ENCODE results near the gene RNF126.

The RNF126 gene

DNA sequence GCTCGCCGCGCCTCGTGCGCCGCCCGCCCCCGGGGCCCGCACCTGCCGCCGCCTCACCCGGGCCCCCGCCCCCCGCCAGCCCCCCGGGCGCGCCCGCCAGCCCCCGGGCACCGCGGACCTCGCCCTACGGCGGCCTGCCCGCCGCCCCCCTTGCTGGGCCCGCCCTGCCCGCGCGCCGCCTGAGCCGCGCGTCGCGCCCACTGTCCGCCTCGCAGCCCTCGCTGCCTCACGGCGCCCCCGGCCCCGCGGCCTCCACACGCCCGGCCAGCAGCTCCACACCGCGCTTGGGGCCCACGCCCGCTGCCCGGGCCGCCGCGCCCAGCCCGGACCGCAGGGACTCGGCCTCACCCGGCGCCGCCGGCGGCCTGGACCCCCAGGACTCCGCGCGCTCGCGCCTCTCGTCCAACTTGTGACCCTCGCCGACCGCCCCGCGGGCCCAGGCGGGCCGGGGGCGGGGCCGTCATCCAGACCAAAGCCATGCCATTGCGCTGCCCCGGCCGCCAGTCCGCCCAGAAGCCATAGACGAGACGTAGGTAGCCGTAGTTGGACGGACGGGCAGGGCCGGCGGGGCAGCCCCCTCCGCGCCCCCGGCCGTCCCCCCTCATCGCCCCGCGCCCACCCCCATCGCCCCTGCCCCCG lies 46.8 kb downstream of the RNF126 start:
- no peak overlapping the region for H3K4me3 ChIP-seq (ENCODE audit: low read depth, low read length)
- DNase-seq (ENCODE audit: low read depth) = no peak
- TF ChIP-seq, protein P1, sequence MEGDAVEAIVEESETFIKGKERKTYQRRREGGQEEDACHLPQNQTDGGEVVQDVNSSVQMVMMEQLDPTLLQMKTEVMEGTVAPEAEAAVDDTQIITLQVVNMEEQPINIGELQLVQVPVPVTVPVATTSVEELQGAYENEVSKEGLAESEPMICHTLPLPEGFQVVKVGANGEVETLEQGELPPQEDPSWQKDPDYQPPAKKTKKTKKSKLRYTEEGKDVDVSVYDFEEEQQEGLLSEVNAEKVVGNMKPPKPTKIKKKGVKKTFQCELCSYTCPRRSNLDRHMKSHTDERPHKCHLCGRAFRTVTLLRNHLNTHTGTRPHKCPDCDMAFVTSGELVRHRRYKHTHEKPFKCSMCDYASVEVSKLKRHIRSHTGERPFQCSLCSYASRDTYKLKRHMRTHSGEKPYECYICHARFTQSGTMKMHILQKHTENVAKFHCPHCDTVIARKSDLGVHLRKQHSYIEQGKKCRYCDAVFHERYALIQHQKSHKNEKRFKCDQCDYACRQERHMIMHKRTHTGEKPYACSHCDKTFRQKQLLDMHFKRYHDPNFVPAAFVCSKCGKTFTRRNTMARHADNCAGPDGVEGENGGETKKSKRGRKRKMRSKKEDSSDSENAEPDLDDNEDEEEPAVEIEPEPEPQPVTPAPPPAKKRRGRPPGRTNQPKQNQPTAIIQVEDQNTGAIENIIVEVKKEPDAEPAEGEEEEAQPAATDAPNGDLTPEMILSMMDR (IDR thresholded peaks at IDR 0.05; ENCODE audit: control insufficient read depth, extremely low read depth, insufficient read depth) = no peak

DNA sequence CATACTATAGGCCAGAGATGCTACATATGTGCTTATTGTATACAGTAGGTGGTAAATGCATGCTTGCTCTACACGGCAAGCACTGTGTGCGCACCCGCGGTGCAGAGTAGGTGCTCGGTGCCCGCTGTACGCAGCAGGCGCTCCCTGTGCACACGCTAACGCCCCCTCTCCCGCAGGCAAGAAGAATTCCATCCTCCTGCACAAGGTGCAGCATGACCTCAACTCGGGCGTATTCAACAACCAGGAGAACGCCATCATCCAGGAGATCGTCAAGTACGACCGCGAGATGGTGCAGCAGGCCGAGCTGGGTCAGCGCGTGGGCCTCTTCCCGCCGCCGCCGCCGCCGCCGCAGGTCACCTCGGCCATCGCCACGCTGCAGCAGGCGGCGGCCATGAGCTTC lies 47.4 kb downstream of the RNF126 start:
- TF ChIP-seq, protein P1 (IDR thresholded peaks at IDR 0.05; ENCODE audit: control insufficient read depth, extremely low read depth, insufficient read depth) = no peak
- no peak overlapping the region for H3K4me3 ChIP-seq (ENCODE audit: low read depth, low read length)
- no peak for DNase-seq (ENCODE audit: low read depth)

DNA sequence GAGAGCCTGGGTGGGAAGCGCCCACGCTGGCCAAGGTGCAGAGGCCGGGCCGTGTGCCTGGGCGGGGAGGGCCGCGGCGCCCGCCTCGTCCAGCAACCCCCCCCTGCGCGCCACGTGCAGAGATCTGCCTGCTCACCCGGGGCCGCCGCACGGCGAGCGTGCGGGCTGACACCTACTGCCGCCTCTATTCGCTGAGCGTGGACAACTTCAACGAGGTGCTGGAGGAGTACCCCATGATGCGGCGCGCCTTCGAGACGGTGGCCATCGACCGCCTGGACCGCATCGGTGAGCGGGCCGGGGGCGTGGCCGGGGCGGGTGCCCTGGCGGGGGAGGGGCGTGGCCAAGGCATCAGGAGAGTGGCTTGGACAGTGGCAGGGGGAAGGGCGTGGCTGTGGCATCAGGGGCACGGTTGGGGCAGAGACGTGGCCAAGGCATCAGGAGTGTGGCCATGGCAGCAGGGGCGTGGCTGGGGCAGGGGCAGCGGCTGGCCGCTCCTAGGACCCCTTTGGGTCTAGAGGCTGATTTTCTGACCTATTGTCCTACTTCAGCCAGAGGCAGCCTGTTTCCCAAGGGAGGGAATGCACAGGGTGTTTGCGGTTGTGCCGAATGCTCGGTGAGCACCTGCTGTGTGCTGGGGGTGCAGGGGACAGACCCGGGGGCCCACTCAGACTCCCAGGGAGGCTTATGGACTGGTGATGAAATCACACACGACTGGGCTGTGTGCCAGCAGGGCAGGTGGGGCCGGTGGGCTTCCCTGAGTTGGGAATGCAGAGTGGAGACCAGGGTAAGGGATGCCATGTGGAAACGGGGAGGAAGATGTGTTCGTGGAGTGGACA lies 49.1 kb downstream of the RNF126 start:
- H3K4me3 ChIP-seq (ENCODE audit: low read depth, low read length) = no peak overlapping the region
- DNase-seq (ENCODE audit: low read depth) = no peak
- TF ChIP-seq, protein P1 (IDR thresholded peaks at IDR 0.05; ENCODE audit: control insufficient read depth, extremely low read depth, insufficient read depth) = no peak

DNA sequence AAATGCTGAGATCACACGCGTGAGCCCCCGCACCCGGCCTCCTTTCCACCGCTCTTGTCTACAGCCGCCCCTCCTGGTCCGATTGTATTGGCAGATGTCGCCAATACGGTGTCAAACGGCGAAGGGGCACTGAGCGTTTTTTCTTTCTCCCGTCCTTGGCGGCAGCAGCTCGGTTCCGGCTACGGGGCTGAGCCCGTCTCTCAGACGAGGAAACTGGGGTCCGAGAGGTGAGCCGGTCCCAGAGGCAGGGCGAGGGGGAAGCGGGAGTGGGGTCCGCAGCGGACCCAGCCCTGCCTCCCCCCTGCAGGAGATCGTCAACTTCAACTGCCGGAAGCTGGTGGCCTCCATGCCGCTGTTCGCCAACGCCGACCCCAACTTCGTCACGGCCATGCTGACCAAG lies 50.1 kb downstream of the RNF126 start:
- H3K4me3 ChIP-seq (ENCODE audit: low read depth, low read length) = no peak overlapping the region
- DNase-seq (ENCODE audit: low read depth) = no peak
- TF ChIP-seq, protein P1 (IDR thresholded peaks at IDR 0.05; ENCODE audit: control insufficient read depth, extremely low read depth, insufficient read depth) = no peak

DNA sequence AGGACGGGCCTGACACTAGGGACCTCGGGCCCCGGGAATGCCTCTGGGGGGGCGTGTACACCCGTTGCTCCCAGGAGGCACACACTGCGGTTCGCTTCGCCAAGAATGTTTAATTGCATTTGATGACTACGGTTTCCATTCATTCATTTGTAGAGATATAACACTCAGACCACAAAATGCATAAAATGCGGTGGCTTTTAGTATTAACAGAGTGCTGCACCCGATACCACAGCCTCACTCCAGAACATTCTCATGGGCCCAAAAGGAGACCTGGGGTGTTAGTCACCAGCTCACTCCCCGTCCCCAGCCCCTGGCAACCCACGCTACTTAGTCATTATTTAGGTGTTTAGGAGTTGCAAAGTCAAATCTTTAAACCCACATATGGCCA lies 51.5 kb downstream of the RNF126 start:
- TF ChIP-seq, protein P1 (IDR thresholded peaks at IDR 0.05; ENCODE audit: control insufficient read depth, extremely low read depth, insufficient read depth) = no peak
- no peak for DNase-seq (ENCODE audit: low read depth)
- H3K4me3 ChIP-seq (ENCODE audit: low read depth, low read length) = no peak overlapping the region

DNA sequence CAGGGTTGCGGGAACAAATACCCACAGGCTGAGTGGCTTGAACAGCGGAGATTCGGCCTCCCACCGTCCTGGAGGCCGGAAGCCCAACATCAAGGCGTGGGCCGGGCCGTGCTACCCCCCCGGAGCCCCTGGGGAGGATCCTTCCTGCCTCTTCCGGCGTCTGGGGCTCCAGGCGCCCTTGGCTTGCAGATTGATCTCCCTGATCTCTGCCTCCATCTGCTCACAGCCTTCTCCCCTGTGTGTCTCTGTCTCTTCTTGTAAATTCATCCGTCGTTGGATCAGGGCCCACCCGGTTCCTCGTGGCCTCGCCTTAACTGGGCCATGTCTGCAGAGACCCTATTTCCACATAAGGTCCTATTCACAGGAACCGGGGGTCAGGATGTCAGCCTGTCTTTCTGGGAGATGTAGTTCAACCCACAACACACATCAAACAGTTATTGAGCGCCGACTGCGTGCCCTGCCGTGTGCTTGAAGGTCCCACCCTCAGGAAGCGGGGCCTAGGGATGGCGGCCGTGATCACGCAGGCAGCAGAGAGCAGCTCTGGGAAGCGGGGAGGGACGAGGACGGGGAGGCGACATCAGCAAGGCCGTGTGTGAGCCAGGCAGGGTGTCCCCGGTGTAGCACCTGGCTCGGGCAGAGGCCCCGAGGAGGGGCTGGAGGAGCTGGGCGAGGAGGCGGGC lies 52.1 kb downstream of the RNF126 start:
- no peak for DNase-seq (ENCODE audit: low read depth)
- TF ChIP-seq, protein P1 (IDR thresholded peaks at IDR 0.05; ENCODE audit: control insufficient read depth, extremely low read depth, insufficient read depth) = no peak
- no peak overlapping the region for H3K4me3 ChIP-seq (ENCODE audit: low read depth, low read length)

Data from LNCaP clone FGC (cell line).